Ovary (tissue), 9 donors: Measurements from ENCODE around the gene DUT. TPM values are rescaled to one million over a fixed set of nuclear protein-coding genes. Genes with fewer than 3 reads are reported as not detected.

Experiments
- DNase-seq, 5 donors: peaks; one replicate each; pipeline ENCODE4 v3.0.0-alpha.2; 2019 to 2020
- H3K27ac ChIP-seq, 2 donors: fragments of 200-600 bp; one replicate each; pipeline versions ENCODE4 v1.5.1 to v1.8.0; 2019 to 2022
- H3K27me3 ChIP-seq: fragments of 200-600 bp; one replicate; pipeline ENCODE4 v1.8.0; 2022
- H3K36me3 ChIP-seq: fragments of 200-600 bp; sonication (generic); one replicate; pipeline ENCODE4 v1.5.1; 2019
- H3K4me1 ChIP-seq: one replicate; pipeline ENCODE4 v1.8.1; 2013; ENCODE audit warnings: mild to moderate bottlenecking, moderate library complexity; ENCODE audit not compliant: insufficient read depth
- H3K4me3 ChIP-seq: fragments of 200-600 bp; sonication (generic); one replicate; pipeline ENCODE4 v1.5.1; 2017
- H3K9me3 ChIP-seq, 2 donors: fragments of 200-600 bp in 1 of 2; sonication (generic) in 1 of 2; one replicate each; pipeline versions ENCODE4 v1.5.1 to v1.8.1; 2013 to 2019; ENCODE audit warnings: mild to moderate bottlenecking in 1 of 2, moderate library complexity in 1 of 2
- CTCF ChIP-seq, 3 donors: fragments of 450-650 bp in 2 of 3; fragments of 200-600 bp in 1 of 3; IDR thresholded peaks; one replicate each; pipeline versions ENCODE4 v1.5.1 to v1.8.0; 2016 to 2022; ENCODE audit warnings: antibody characterized with exemption in 3 of 3, mild to moderate bottlenecking in 1 of 3
- EP300 ChIP-seq: sonication (generic); formaldehyde crosslinking; IDR thresholded peaks from one replicate; pipeline ENCODE4 v1.6.1; 2017; ENCODE audit warnings: antibody characterized with exemption
- POLR2A ChIP-seq: fragments of 450-650 bp; IDR thresholded peaks from one replicate; pipeline ENCODE4 v1.6.1; 2017; ENCODE audit warnings: antibody characterized with exemption, mild to moderate bottlenecking, moderate library complexity
- WGBS, 3 donors: extraction: QIAGEN DNeasy Blood & Tissue Kit in 1 of 3; methylation state at CpG; one replicate each; pipeline versions ENCODE4 v1.1.5 to v1.1.7; 2013 to 2017; 5-methylcytosine and 5-hydroxymethylcytosine counted together
- intact Hi-C, 4 donors: fragments of 100-400 bp; cut with DNase I; formaldehyde crosslinking; loops; one replicate each; pipeline versions ENCODE4 v1.11.0 to v1.15.1; 2022 to 2023
- polyA plus RNA-seq, 2 donors: library from polyadenylated mRNA; stranded (reverse); fragments of 200-250 nt in 1 of 2; fragments of 350-450 nt in 1 of 2; fragmentation: Illumina TruSeq in 1 of 2; extraction: RNeasy Lipid Tissue Mini Kit (QIAGEN cat#74804) in 1 of 2; gene quantifications; one replicate each; pipeline ENCODE4 v1.2.3, GENCODE V29; 2013 to 2014
- total RNA-seq, 7 donors: library from RNA; depleted of rRNA in 2 of 7; stranded (reverse); fragments of >200 nt in 2 of 7; fragmentation: NEBNext Ultra II Directional in 3 of 7; extraction: Animal tissue kit (Norgen Biotek cat#: 25700) in 3 of 7; gene quantifications; one replicate each; pipeline versions ENCODE4 v1.1.0 to v1.2.4, GENCODE V29; 2016 to 2023
- donor health status: DM: no; HTN: no; CAD: no; lungs with moderate emphysema.
- donor health status: DM: no; HTN: no; CAD: no.
- donor health status: Bipolar disorder and iron deficiency.
- donor health status: DM: yes; HTN: yes; CAD: no.
- donor health status: DM: no; HTN: no; CAD: no.
- donor health status: DM: yes; HTN: yes; CAD: no.

Gene DUT
- total and polyA plus RNA-seq, 9 donors: 63.1 to 131 (median 84.1) TPM

DNA sequence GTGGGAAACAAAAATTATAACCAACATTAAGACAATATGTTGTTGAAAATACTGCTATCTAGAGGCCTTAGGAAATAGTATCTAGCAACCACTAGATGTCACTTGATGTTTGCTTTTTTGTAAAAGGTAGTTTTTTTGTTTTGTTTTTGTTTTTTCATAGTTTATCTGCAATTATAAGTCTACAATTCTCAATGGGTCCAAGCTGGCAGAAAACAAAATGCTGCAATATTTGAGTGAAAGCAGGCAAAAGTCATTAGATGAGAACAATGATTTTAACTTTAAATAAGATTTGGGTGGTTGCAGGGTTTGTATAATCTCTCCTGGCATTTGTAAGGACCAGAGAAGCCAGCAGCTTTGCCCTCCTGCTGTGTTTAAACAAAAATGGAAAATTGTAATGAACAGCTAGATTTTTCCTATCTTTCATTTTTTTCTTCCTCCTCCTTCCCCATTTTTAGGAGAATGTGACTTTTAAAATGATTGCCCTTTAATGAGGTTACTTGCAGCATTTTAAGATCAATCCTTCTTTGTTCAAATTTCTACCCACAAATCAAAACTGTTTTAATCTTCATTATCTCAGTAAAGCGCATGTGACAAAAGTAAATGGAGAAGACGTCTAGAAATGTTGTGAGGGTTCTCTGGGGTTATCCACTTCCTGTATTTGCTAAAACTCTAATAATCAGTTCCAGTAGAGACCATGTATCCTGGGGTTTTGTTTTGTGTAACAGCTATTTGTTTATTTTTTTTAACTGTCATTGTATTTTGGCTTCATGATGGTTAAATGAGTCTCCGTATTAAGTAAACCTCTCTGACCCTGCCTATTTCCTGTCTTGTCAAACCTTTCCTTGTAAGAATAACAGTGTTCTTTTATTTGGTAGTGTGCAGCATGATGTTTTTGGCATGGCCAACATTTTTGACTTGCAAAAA, 27.3 kb downstream of the DUT start:
- Histone ChIP-seq H3K27ac (no peak overlapping the region), H3K4me3 (no peak overlapping the region), H3K36me3 (no peaks in the 10 kb centered on the region), H3K27me3 (no peaks in the 10 kb centered on the region), H3K9me3 (no peaks in the 10 kb centered on the region), H3K4me1 (no peaks in the 10 kb centered on the region)
- intact Hi-C loops: loop anchor here in 2 of 4 donors (5.0 to 10.0 kb wide), 2 partner anchors 284 to 446 kb away; no protein-coding TSS in a partner anchor
- 15 to 20% (median 18%) methylated on average over 3 of the region's 3 CpGs for WGBS, 3 donors
- no peak for DNase-seq
- TF ChIP-seq CTCF (IDR thresholded peaks at IDR 0.05): peak; percentile 26 to 62 (median 48)
- TF ChIP-seq POLR2A: no peak

- Histone ChIP-seq H3K4me1 (no peaks in the 10 kb centered on the region), H3K36me3 (no peaks in the 10 kb centered on the region), H3K4me3 (no peak overlapping the region), H3K27ac (no peak overlapping the region), H3K9me3 (no peaks in the 10 kb centered on the region), H3K27me3 (no peaks in the 10 kb centered on the region)
- intact Hi-C loops: loop anchor here in 2 of 4 donors (5.0 to 10.0 kb wide), 2 partner anchors 284 to 441 kb away; partner anchors contain the start of gene FBN1 (in 1 of the 2)
- WGBS, 3 donors: 90 to 95% (median 91%) methylated on average over 2 of the region's 2 CpGs
- TF ChIP-seq POLR2A: no peak
- TF ChIP-seq EP300: no peak
- TF ChIP-seq CTCF (IDR thresholded peaks at IDR 0.05): no peak
- DNase-seq: no peak
These were observed 29.6 kb downstream of the DUT start for GRCh38 chr15:48360841-48361240.

GRCh38 chr15:48361685-48362084, 30.5 kb downstream of the DUT start:
- H3K27me3 ChIP-seq: no peaks in the 10 kb centered on the region
- no peak overlapping the region for H3K27ac ChIP-seq
- TF ChIP-seq EP300: no peak
- no peak for TF ChIP-seq CTCF (IDR thresholded peaks at IDR 0.05)
- TF ChIP-seq POLR2A: no peak
- DNase-seq: no peak
- H3K9me3 ChIP-seq: no peaks in the 10 kb centered on the region
- WGBS, 3 donors: 77 to 86% (median 79%) methylated on average over 2 of the region's 2 CpGs
- no peaks in the 10 kb centered on the region for H3K36me3 ChIP-seq
- intact Hi-C loops: loop anchor here in 2 of 4 donors (5.0 to 10.0 kb wide), 2 partner anchors 283 to 441 kb away; partner anchors contain the start of gene FBN1 (in 1 of the 2)
- no peaks in the 10 kb centered on the region for H3K4me1 ChIP-seq
- no peak overlapping the region for H3K4me3 ChIP-seq

- H3K27ac ChIP-seq: no peak overlapping the region
- TF ChIP-seq CTCF (IDR thresholded peaks at IDR 0.05): no peak
- no peak for TF ChIP-seq POLR2A
- no peak for TF ChIP-seq EP300
- H3K4me1 ChIP-seq: no peaks in the 10 kb centered on the region
- no peak overlapping the region for H3K4me3 ChIP-seq
- intact Hi-C loops: loop anchor here in 2 of 4 donors (5.0 to 10.0 kb wide), 2 partner anchors 281 to 439 kb away; partner anchors contain the start of gene FBN1 (in 1 of the 2)
- H3K9me3 ChIP-seq: no peaks in the 10 kb centered on the region
- DNase-seq: no peak
- WGBS, 3 donors: 55 to 63% (median 57%) methylated on average over 5 of the region's 5 CpGs
- H3K27me3 ChIP-seq: no peaks in the 10 kb centered on the region
- H3K36me3 ChIP-seq: no peaks in the 10 kb centered on the region
These were observed 32.2 kb downstream of the DUT start for GRCh38 chr15:48363474-48363873.
